Measurements from ENCODE around the gene ITGA2.

- TF ChIP-seq POLR2A (IDR thresholded peaks at IDR 0.05) (no peak), CTCF (IDR thresholded peaks at IDR 0.05) (no peak)
Measured at GRCh38 chr5:53030893-53031292, 41.7 kb downstream of the ITGA2 start.

All from thyroid gland (tissue), 4 donors.